ENCODE measurements around the gene FAM13B. TPM values are rescaled to one million over a fixed set of nuclear protein-coding genes. Genes with fewer than 3 reads are reported as not detected.

The FAM13B gene
- 5.8 and 6.8 TPM in 2 replicates for total RNA-seq

GRCh38 chr5:138032572-138033385 lies at the start of gene FAM13B:
FAM13B (minus strand) TSS chr5:138033079; CDS start chr5:138019111, 13,968 bp downstream.

GRCh38 chr5:137888863-137889759 lies 143.8 kb downstream of the FAM13B start, which contains the start of gene PKD2L2:
PKD2L2 (plus strand) TSS chr5:137889457; CDS start chr5:137889492, 35 bp downstream.

Other genes starting within 250 kb of the FAM13B start
- gene MYOT, start 165.2 kb downstream of the FAM13B start, total RNA-seq: not detected in 2 replicates
- gene PKD2L2, start 143.6 kb downstream of the FAM13B start, total RNA-seq: not detected in 2 replicates
- gene WNT8A, start 51.0 kb upstream of the FAM13B start, total RNA-seq: not detected in 2 replicates
- gene NME5, start 106.3 kb upstream of the FAM13B start, total RNA-seq: 0.18 and 1.9 TPM in 2 replicates
- 16.0 and 29.8 TPM in 2 replicates for gene BRD8, start 145.6 kb upstream of the FAM13B start, total RNA-seq
- 14.6 and 15.9 TPM in 2 replicates for gene KIF20A, start 146.0 kb upstream of the FAM13B start, total RNA-seq
- gene CDC23, start 180.2 kb upstream of the FAM13B start, total RNA-seq: 20.9 and 21.9 TPM in 2 replicates
- not detected in 2 replicates for gene GFRA3, start 241.5 kb upstream of the FAM13B start, total RNA-seq

Measured in cardiac atrium fibroblast (primary cell).